Chondrocyte (in vitro differentiated cells): ENCODE data around the gene BRK1. TPM values are rescaled to one million over a fixed set of nuclear protein-coding genes. Genes with fewer than 3 reads are reported as not detected.
"Not testable (repeated sequence)": the region's sequence is repeated elsewhere in the genome, so short reads cannot be mapped to it uniquely, and the experiment has no call there.

Experiments
- DNase-seq: peaks from one replicate; pipeline ENCODE4 v3.0.0; 2021; ENCODE audit warnings: mixed read lengths, low spot score
- H3K27ac Mint-ChIP-seq: one replicate; pipeline ENCODE4 v1.8.0; 2021; ENCODE audit warnings: mild to moderate bottlenecking, moderate library complexity, mixed read lengths; ENCODE audit not compliant: unreplicated experiment
- H3K27me3 Mint-ChIP-seq: 2 replicates; pipeline ENCODE4 v1.8.0; 2021; ENCODE audit warnings: low read depth, mixed read lengths
- H3K36me3 Mint-ChIP-seq: 2 replicates; pipeline ENCODE4 v1.8.0; 2021; ENCODE audit warnings: low read depth, mixed read lengths
- H3K4me1 Mint-ChIP-seq: 2 replicates; pipeline ENCODE4 v1.8.0; 2021; ENCODE audit warnings: low read depth, mild to moderate bottlenecking, mixed read lengths
- H3K4me3 Mint-ChIP-seq: one replicate; pipeline ENCODE4 v1.8.0; 2021; ENCODE audit warnings: mild to moderate bottlenecking, moderate library complexity, mixed read lengths; ENCODE audit not compliant: unreplicated experiment
- H3K9me3 Mint-ChIP-seq: 2 replicates; pipeline ENCODE4 v1.8.0; 2021; ENCODE audit warnings: low read depth, mixed read lengths
- CTCF ChIP-seq: fragments of 200-600 bp; sonication (generic); IDR thresholded peaks from 2 replicates; pipeline ENCODE4 v1.5.0; 2021; ENCODE audit warnings: antibody characterized with exemption, mild to moderate bottlenecking, moderate library complexity
- long read RNA-seq: library from polyadenylated mRNA; stranded (forward); transcript quantifications from one replicate; pipeline ENCODE4 v2.0.0, GENCODE V29; 2021
- total RNA-seq: library from RNA; stranded (reverse); gene quantifications from 3 replicates; pipeline ENCODE4 v1.2.1, GENCODE V29; 2021

The BRK1 gene
- 113 to 122 TPM (median 117 TPM) in 3 replicates for total RNA-seq
- long read RNA-seq, transcript BRK1-201 (3 exons, 1,233 nt): major isoform, 128 of 144 reads
- long read RNA-seq, partial matches to known transcripts: 12 of 144 reads
- long read RNA-seq, other reads (novel, unspliced or antisense): 4 of 144 reads

- peak; percentile 95 for DNase-seq
- H3K27me3 Mint-ChIP-seq: no peaks in the 10 kb centered on the region
- H3K9me3 Mint-ChIP-seq: no peaks in the 10 kb centered on the region
- peaks cover 26% of the 10 kb centered on the region for H3K4me1 Mint-ChIP-seq
- peak within 1 kb of the TSS; percentile 91 for H3K27ac Mint-ChIP-seq
- H3K4me3 Mint-ChIP-seq: peak within 1 kb of the TSS; percentile 100
- H3K36me3 Mint-ChIP-seq: peaks cover 4% of the 10 kb centered on the region
- TF ChIP-seq CTCF: no peak
Observed at GRCh38 chr3:10115326-10116137, at the start of gene BRK1. Gene BRK1 (plus strand): TSS chr3:10115675. CDS start chr3:10115702, 27 bp downstream.

- H3K27me3 Mint-ChIP-seq, DNase-seq, H3K4me1 Mint-ChIP-seq, H3K4me3 Mint-ChIP-seq, H3K9me3 Mint-ChIP-seq, H3K27ac Mint-ChIP-seq: not testable (repeated sequence)
- peaks cover 15% of the 10 kb centered on the region for H3K36me3 Mint-ChIP-seq
Observed at GRCh38 chr3:10070077-10070476, 45.4 kb upstream of the BRK1 start.

GRCh38 chr3:10074666-10075065 is 40.8 kb upstream of the BRK1 start:
- Mint-ChIP-seq H3K9me3 (no peaks in the 10 kb centered on the region), H3K36me3 (peaks cover 2% of the 10 kb centered on the region), H3K4me3 (no peak overlapping the region), H3K27ac (no peak overlapping the region), H3K27me3 (no peaks in the 10 kb centered on the region), H3K4me1 (no peaks in the 10 kb centered on the region)
- no peak for DNase-seq
- TF ChIP-seq CTCF: no peak

GRCh38 chr3:10081871-10082270 is 33.6 kb upstream of the BRK1 start:
- no peak for TF ChIP-seq CTCF
- no peaks in the 10 kb centered on the region for H3K27me3 Mint-ChIP-seq
- H3K36me3 Mint-ChIP-seq: peaks cover 7% of the 10 kb centered on the region
- no peaks in the 10 kb centered on the region for H3K9me3 Mint-ChIP-seq
- H3K27ac Mint-ChIP-seq: no peak overlapping the region
- DNase-seq: no peak
- H3K4me1 Mint-ChIP-seq: no peaks in the 10 kb centered on the region
- H3K4me3 Mint-ChIP-seq: no peak overlapping the region

GRCh38 chr3:10085738-10086137 is 29.7 kb upstream of the BRK1 start:
- Mint-ChIP-seq H3K4me3 (no peak overlapping the region), H3K27ac (no peak overlapping the region), H3K9me3 (no peaks in the 10 kb centered on the region), H3K27me3 (no peaks in the 10 kb centered on the region), H3K36me3 (peaks cover 5% of the 10 kb centered on the region), H3K4me1 (peaks cover 2% of the 10 kb centered on the region)
- no peak for TF ChIP-seq CTCF
- DNase-seq: no peak
